DOHH2 (cell line): ENCODE data around the gene SCGB3A1.

Source experiments
- H3F3A ChIP-seq: fragments of 200-600 bp; sonication (generic), shearing (Covaris generic); 2 replicates; pipeline ENCODE4 v1.6.0; 2016; ENCODE audit warnings: antibody characterized with exemption, mild to moderate bottlenecking; ENCODE audit not compliant: control insufficient read depth, insufficient read depth
- H3K27ac ChIP-seq: fragments of 200-600 bp; sonication (generic); 2 replicates; pipeline ENCODE4 v1.5.1; 2014; ENCODE audit warnings: low read depth, mild to moderate bottlenecking, low read length, moderate library complexity
- H3K27me3 ChIP-seq: fragments of 200-600 bp; sonication (generic); 2 replicates; pipeline ENCODE4 v1.6.1; 2014; ENCODE audit warnings: mild to moderate bottlenecking, low read length, mixed read lengths; ENCODE audit not compliant: control insufficient read depth
- H3K36me3 ChIP-seq: fragments of 200-600 bp; sonication (generic); 2 replicates; pipeline ENCODE4 v1.6.1; 2014; ENCODE audit warnings: mild to moderate bottlenecking, low read length, moderate library complexity, mixed read lengths; ENCODE audit not compliant: control insufficient read depth
- H3K4me1 ChIP-seq: fragments of 200-600 bp; sonication (generic); 2 replicates; pipeline ENCODE4 v1.6.1; 2014; ENCODE audit warnings: mild to moderate bottlenecking, low read length, mixed read lengths; ENCODE audit not compliant: control insufficient read depth
- H3K4me2 ChIP-seq: fragments of 200-600 bp; sonication (generic); 2 replicates; pipeline ENCODE4 v1.6.0; 2014; ENCODE audit warnings: mild to moderate bottlenecking, low read length, moderate library complexity
- H3K4me3 ChIP-seq: fragments of 200-600 bp; sonication (generic); 2 replicates; pipeline ENCODE4 v1.5.1; 2014; ENCODE audit warnings: mild to moderate bottlenecking, low read length, mixed read lengths
- H3K79me2 ChIP-seq: fragments of 200-600 bp; sonication (generic); 2 replicates; pipeline ENCODE4 v1.6.1; 2014; ENCODE audit warnings: mild to moderate bottlenecking, low read length, mixed read lengths; ENCODE audit not compliant: control insufficient read depth
- H3K9me2 ChIP-seq: fragments of 200-600 bp; sonication (generic); replicated peaks from 2 replicates; pipeline ENCODE4 v1.6.1; 2014; ENCODE audit warnings: mild to moderate bottlenecking, low read length, mixed read lengths; ENCODE audit not compliant: control insufficient read depth
- H3K9me3 ChIP-seq: fragments of 200-600 bp; sonication (generic); 2 replicates; pipeline ENCODE4 v1.6.1; 2014; ENCODE audit warnings: antibody characterized with exemption, low read length, mixed read lengths; ENCODE audit not compliant: control insufficient read depth, insufficient read depth
- H4K20me1 ChIP-seq: fragments of 200-600 bp; sonication (generic); 2 replicates; pipeline ENCODE4 v1.6.0; 2014; ENCODE audit warnings: low read depth, mild to moderate bottlenecking, antibody characterized with exemption, low read length, moderate library complexity; ENCODE audit not compliant: control insufficient read depth, insufficient read depth
- CTCF ChIP-seq: fragments of 200-600 bp; sonication (generic); IDR thresholded peaks from one replicate; pipeline ENCODE4 v1.5.1; 2014; ENCODE audit warnings: antibody characterized with exemption, mild to moderate bottlenecking, low read depth, low read length; ENCODE audit not compliant: poor library complexity, severe bottlenecking
- EZH2phosphoT487 ChIP-seq: fragments of 200-600 bp; sonication (generic); IDR thresholded peaks from 2 replicates; pipeline ENCODE4 v1.6.1; 2017; ENCODE audit warnings: borderline replicate concordance, mild to moderate bottlenecking, antibody characterized with exemption, low read length, moderate library complexity, mixed read lengths

Gene SCGB3A1

DNA sequence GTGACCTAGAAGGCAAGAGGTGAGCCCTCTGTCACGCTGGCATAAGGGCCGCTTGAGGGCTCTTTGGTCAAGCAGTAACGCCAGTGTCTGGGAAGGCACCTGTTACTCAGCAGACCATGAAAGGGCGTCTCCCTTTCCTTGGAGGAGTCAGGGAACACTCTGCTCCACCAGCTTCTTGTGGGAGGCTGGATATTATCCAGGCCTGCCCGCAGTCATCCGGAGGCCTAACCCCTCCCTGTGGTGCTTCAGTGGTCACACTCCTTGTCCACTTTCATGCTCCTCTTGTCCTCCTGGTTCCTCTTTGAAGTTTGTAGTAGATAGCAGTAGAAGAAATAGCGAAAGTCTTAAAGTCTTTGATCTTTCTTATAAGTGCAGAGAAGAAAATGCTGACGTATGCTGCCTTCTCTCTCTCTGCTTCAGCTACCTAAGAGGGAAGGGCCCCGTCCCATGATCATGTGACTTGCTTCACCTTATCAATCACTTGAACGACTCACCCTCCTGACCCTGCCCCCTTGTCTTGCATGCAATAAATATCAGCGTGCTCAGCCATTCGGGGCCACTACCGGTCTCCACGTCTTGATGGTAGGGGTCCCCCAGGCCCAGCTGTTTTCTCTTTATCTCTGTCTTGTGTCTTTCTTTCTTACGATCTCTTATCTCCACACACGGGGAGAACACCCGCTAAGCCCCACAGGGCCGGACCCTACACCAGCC, 16.7 kb upstream of the SCGB3A1 start:
- H3K27ac ChIP-seq = no peak overlapping the region
- H3K27me3 ChIP-seq = no peaks in the 10 kb centered on the region
- H3K9me3 ChIP-seq = no peaks in the 10 kb centered on the region
- no peaks in the 10 kb centered on the region for H4K20me1 ChIP-seq
- no peaks in the 10 kb centered on the region for H3K4me1 ChIP-seq
- H3K79me2 ChIP-seq = no peaks in the 10 kb centered on the region
- H3K4me2 ChIP-seq = no peak overlapping the region
- no peak for TF ChIP-seq EZH2phosphoT487
- TF ChIP-seq CTCF = no peak
- no peaks in the 10 kb centered on the region for H3K36me3 ChIP-seq
- no peak overlapping the region for H3K4me3 ChIP-seq
- H3F3A ChIP-seq = no peaks in the 10 kb centered on the region
- H3K9me2 ChIP-seq = no peaks in the 10 kb centered on the region

DNA sequence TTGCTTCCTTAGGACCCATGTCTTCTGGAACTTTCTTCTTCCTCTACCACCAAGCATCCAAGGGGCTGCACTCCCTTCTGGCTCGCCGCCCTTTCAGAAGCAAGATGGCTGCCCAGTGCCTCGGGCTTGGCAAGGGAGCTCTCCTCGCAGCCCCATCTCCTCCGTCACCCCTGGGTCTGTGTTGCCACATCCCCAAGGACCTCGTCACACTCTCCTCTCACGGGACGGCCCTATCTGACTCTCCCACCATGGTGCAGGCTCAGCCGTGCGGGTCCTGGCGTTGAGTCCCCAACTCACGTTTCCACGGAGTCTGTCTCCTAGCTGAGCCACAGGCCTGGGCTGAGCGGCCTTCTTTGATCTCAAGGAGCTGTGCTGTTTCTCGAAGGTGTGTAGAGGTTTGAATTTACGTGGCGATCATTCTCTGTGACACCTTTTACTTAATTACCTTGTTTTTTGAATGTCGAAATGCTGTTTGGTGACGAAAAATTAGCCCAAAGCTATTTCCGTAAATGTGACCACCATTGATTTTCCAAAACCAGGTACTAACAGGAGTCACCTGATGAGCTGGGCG, 15.0 kb upstream of the SCGB3A1 start:
- Histone ChIP-seq H3F3A (no peaks in the 10 kb centered on the region), H3K9me2 (no peaks in the 10 kb centered on the region), H3K9me3 (no peaks in the 10 kb centered on the region), H3K27ac (no peak overlapping the region), H3K4me2 (no peak overlapping the region), H3K4me3 (no peak overlapping the region), H3K79me2 (no peaks in the 10 kb centered on the region), H3K27me3 (no peaks in the 10 kb centered on the region), H4K20me1 (no peaks in the 10 kb centered on the region), H3K36me3 (no peaks in the 10 kb centered on the region), H3K4me1 (no peaks in the 10 kb centered on the region)
- peak; percentile 9 for TF ChIP-seq CTCF
- TF ChIP-seq EZH2phosphoT487 = no peak

DNA sequence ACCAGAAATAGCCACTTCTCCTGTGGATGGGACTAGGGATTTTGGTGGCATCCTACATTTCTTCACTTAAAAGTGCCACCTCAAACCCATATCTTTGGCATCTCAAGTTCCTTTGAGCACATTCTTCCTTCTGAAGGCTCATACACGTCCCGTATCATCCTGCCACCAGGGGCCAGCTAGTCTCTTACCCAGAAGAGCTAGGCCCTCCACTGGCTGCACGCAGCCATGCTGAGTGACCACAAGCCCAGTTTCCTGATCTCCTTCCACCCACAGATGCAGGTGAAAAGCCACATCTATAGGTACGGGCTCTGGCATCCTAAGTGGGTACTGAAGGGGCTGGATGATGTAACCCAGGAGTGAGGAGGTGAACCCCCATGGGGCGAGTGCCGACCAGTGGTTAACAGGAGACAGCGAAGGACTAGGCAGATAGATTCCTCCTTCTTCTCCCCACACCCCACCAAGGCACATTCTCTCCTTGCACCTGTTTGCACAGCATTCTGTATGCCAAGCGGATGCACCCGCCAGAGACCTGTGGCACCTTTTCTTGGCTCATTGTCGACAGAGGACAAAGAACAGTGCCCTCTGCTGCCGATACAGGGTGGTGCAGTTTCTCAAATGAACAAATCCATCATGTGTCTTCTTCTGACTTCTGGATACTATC, 14.4 kb upstream of the SCGB3A1 start:
- Histone ChIP-seq H3K79me2 (no peaks in the 10 kb centered on the region), H3K4me1 (no peaks in the 10 kb centered on the region), H3K27me3 (no peaks in the 10 kb centered on the region), H3F3A (no peaks in the 10 kb centered on the region), H3K9me2 (no peaks in the 10 kb centered on the region), H4K20me1 (no peaks in the 10 kb centered on the region), H3K4me2 (no peak overlapping the region), H3K27ac (no peak overlapping the region), H3K4me3 (no peak overlapping the region), H3K9me3 (no peaks in the 10 kb centered on the region), H3K36me3 (no peaks in the 10 kb centered on the region)
- TF ChIP-seq CTCF (peak; percentile 91), EZH2phosphoT487 (no peak)
